ENCODE measurements around the gene TRIO. TPM values are rescaled to one million over a fixed set of nuclear protein-coding genes. Genes with fewer than 3 reads are reported as not detected.

The TRIO gene
- total and polyA plus RNA-seq, 11 donors = 35.2 to 99.1 (median 58.4) TPM

DNA sequence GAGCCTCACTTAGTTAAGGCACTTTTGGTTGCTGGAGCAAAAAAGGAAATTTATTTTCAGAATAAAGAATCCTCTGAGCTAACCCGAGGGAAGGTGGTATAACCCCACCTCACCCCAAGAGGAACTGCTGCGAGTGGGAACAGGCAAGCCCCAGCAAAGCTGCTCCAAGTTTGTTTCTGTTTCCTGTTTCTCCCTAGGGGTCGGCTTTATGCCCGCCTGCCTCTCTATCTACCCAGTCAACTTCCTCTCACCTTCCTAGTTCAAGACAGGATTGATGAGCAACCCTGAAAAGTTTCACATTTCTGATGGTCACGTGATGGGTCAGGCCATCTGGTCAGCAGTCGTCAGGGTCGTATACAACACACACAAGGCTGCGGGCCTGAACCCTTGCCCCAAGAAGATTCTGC lies 31.1 kb downstream of the TRIO start:
- WGBS, 4 donors = 48 to 54% (median 51%) methylated on average over 8 of the region's 8 CpGs
- H3K4me1 ChIP-seq = peaks cover 3 to 71% (median 50%) of the 10 kb centered on the region in 12 donors
- ATAC-seq = peak in 3 of 4 donors; percentile 15 to 40 (median 18)
- no peak for DNase-seq
- TF ChIP-seq, protein P1, sequence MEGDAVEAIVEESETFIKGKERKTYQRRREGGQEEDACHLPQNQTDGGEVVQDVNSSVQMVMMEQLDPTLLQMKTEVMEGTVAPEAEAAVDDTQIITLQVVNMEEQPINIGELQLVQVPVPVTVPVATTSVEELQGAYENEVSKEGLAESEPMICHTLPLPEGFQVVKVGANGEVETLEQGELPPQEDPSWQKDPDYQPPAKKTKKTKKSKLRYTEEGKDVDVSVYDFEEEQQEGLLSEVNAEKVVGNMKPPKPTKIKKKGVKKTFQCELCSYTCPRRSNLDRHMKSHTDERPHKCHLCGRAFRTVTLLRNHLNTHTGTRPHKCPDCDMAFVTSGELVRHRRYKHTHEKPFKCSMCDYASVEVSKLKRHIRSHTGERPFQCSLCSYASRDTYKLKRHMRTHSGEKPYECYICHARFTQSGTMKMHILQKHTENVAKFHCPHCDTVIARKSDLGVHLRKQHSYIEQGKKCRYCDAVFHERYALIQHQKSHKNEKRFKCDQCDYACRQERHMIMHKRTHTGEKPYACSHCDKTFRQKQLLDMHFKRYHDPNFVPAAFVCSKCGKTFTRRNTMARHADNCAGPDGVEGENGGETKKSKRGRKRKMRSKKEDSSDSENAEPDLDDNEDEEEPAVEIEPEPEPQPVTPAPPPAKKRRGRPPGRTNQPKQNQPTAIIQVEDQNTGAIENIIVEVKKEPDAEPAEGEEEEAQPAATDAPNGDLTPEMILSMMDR (IDR thresholded peaks at IDR 0.05) = no peak
- no peak for TF ChIP-seq POLR2A (IDR thresholded peaks at IDR 0.05)
- no peaks in the 10 kb centered on the region for H3K27me3 ChIP-seq
- no peak overlapping the region for H3K4me3 ChIP-seq
- peak overlapping the region in 2 of 12 donors; percentile 3 to 23 for H3K27ac ChIP-seq
- H3K9me3 ChIP-seq = no peaks in the 10 kb centered on the region
- H3K36me3 ChIP-seq = no peaks in the 10 kb centered on the region
- intact Hi-C loops (cut with DNase I) = no loop called here

DNA sequence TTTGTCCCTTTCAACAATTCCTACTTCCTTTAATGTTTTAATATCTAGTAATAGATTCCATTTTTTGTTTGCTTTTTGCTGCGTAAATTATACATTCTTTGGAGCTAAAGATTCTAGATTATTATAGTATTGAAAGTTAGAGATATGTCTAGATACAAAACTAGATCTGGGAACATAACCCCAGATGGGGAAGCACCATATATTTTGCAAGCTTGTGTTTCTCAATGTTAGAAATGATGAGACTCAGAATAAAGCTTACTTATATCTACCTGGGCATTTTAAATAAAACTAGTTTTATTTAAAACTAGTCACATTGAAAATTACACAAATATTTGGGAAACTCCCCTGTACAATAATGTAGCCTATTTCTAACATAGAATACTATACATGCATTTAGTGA lies 32.2 kb downstream of the TRIO start:
- no peak overlapping the region for H3K27ac ChIP-seq
- DNase-seq (no peak), ATAC-seq (no peak)
- no peaks in the 10 kb centered on the region for H3K27me3 ChIP-seq
- 88 to 97% (median 94%) methylated on average over 1 of the region's 1 CpG for WGBS, 4 donors
- TF ChIP-seq, protein P1 (IDR thresholded peaks at IDR 0.05) = no peak
- TF ChIP-seq POLR2A (IDR thresholded peaks at IDR 0.05) = no peak
- peaks cover 3 to 66% (median 45%) of the 10 kb centered on the region in 12 donors for H3K4me1 ChIP-seq
- H3K4me3 ChIP-seq = no peak overlapping the region
- H3K36me3 ChIP-seq = no peaks in the 10 kb centered on the region
- H3K9me3 ChIP-seq = no peaks in the 10 kb centered on the region
- intact Hi-C loops (cut with DNase I) = no loop called here

DNA sequence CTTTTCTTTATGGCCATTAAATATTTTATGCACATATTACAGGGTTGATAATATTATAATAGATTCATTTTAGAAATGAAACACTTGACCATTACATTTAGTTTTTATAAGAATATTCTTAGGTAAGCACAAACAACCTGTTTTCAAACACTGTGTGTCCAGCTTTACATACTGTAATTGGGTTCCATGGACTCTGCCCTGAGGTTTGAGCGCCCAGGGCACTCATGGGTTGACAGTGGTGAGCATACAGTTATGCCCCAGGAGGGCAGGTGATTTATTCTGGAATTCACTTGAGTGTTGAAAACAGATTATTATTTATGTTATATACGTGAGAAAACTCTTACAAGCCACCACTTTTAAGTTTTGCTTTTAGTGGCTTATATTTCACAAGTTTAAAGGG lies 33.7 kb downstream of the TRIO start:
- Histone ChIP-seq H3K36me3 (no peaks in the 10 kb centered on the region), H3K9me3 (no peaks in the 10 kb centered on the region), H3K27me3 (no peaks in the 10 kb centered on the region), H3K27ac (no peak overlapping the region), H3K4me3 (no peak overlapping the region), H3K4me1 (peaks cover 3 to 64% (median 43%) of the 10 kb centered on the region in 12 donors)
- 79 to 92% (median 85%) methylated on average over 2 of the region's 2 CpGs for WGBS, 4 donors
- intact Hi-C loops (cut with DNase I) = no loop called here
- no peak for TF ChIP-seq POLR2A (IDR thresholded peaks at IDR 0.05)
- TF ChIP-seq, protein P1 (IDR thresholded peaks at IDR 0.05) = no peak
- DNase-seq (no peak), ATAC-seq (no peak)

DNA sequence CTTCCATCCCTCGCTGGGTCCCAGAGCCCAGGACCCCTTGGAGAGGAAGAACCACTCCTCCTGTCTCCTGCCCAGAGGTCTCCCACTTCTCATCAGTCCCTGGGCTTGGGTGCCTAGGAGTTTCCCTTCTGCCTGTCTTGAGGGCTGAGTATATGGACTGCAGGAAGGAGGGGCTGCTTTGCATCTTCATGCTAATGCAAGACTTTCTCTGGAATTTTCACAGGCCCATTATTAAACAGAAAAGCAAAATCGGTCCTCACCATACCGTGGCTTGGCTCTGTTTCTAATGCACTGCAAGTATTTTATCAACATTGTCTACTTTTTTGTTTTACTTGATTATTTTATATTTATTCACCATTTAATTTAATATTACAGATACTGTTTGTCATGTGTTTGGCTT lies 34.5 kb downstream of the TRIO start:
- no peak for ATAC-seq
- Histone ChIP-seq H3K36me3 (no peaks in the 10 kb centered on the region), H3K27me3 (no peaks in the 10 kb centered on the region), H3K27ac (no peak overlapping the region), H3K4me3 (no peak overlapping the region), H3K4me1 (peaks cover 3 to 62% (median 41%) of the 10 kb centered on the region in 12 donors), H3K9me3 (no peaks in the 10 kb centered on the region)
- DNase-seq = no peak
- TF ChIP-seq, protein P1 (IDR thresholded peaks at IDR 0.05) = no peak
- no peak for TF ChIP-seq POLR2A (IDR thresholded peaks at IDR 0.05)
- intact Hi-C loops (cut with DNase I) = no loop called here
- WGBS, 4 donors = 73 to 83% (median 81%) methylated on average over 3 of the region's 3 CpGs
